Sciatic nerve (tissue), 2 donors: ENCODE results near the gene TTLL8. TPM values are rescaled to one million over a fixed set of nuclear protein-coding genes. Genes with fewer than 3 reads are reported as not detected.

Experiments
- ATAC-seq: fragments of 200-7000 bp; cut with Tn5 transposase; one replicate; pipeline ENCODE4 v1.9.1; 2020; ENCODE audit warnings: mild to moderate bottlenecking, moderate library complexity
- DNase-seq: peaks from one replicate; pipeline ENCODE4 v3.0.0-alpha.2; 2020; ENCODE audit warnings: low spot score
- intact Hi-C: fragments of 100-400 bp; cut with DNase I; formaldehyde crosslinking; loops from one replicate; pipeline ENCODE4 v1.14.2; 2022
- total RNA-seq: library from RNA; stranded (reverse); fragmentation: NEBNext Ultra II Directional; extraction: Animal tissue kit (Norgen Biotek cat#: 25700); gene quantifications from one replicate; pipeline ENCODE4 v1.2.1, GENCODE V29; 2021
- donor health status: DM: no; HTN: no; CAD: no.
- donor health status: DM: no; HTN: no; CAD: no.

Gene TTLL8
- total RNA-seq, 1 donor from 2014 or later: not detected

DNA sequence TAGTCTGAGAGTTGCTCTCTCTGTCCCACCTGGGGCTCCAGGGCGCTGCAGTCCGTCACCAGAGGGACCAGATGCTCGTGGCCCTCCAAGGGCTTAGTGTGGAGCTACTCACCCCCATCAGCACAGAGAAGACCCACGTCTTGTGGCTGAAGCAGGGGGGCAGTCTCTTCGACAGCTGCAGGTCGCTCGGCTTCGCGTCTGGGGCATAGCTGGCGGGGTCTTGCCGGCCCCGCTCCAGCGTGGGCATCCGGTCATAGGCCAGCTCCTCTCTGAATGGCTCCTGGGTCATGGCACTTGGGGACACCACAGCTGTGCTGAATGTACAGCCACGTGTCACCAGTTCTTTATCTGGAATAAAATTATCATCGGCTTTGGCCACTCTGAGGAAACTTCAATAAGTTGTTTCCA, 26.5 kb upstream of the TTLL8 start:
- intact Hi-C loops: no loop called here
- DNase-seq (no peak), ATAC-seq (no peak)

DNA sequence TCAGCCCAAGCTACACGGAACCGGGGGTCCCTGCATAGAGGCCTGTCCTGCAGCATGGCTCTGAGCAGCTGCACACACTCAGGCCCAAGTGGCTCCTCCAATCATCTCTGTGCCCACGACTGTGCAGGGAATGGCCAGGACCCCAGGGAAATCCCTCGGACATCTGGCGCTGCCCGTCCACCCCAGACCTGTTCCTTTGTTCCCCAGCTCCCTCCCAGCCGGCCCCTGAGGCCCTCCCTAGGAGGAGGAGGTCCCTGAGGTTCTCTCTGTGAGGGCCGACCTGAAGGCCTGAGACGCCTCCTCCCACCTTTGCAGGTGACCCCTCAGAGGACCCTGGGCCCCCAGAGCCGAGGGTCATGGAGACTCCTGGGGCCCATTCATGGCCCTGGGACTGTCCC, 26.0 kb upstream of the TTLL8 start:
- no peak for ATAC-seq
- intact Hi-C loops: no loop called here
- no peak for DNase-seq

DNA sequence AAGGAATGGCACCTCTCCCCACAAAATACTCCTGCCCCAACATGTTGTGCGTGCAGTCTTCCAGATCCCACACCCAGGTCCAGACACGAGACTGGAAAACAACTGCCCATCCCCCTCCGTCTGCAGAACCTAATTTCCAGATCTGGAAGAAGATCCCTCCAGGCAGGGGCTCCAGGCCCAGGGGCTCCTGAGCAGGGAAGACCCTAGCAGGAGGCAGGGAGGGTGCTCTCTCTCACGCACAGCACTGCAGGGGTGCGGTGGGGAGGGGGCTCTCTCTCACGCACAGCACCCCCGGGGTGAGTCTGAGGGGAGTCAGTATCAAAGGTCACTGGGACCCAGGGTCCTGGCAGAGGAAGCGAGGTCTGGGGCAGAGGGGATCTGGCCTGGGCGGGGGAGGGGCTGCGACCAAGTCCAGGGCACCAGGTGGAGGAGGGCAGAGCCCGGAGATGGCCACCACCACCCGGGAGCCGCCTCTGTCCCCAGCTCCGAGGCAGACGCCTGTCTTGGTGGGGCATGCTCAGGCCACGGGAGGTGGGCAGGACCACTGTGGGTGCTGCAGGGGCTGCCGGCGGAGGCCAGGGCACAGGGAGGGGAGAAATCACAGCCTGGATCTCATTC, 25.5 kb upstream of the TTLL8 start:
- intact Hi-C loops: no loop called here
- no peak for ATAC-seq
- DNase-seq: no peak

DNA sequence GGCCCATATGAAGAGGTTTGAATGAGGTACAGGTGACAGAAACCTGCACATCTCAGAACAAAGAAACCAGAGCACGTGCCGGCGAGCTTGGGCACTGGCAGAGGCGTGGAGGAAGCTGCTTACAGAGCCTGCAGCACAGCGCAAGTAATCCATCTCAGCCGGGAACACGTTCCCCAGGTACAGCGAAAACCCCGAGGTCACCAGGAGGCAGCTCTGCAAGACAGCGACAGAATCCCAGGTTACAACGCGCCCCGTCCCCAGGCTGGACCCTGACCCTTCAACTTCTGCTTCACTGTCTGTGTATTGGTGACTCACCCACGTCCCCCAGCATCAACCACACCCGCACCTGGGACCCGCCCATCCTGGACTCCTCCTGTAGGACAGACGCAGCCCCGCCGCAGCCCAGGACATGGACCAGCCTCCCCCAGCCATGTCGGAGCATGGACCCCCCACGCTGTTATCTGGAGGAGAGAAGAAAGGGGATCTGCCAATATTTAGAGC, 24.9 kb upstream of the TTLL8 start:
- intact Hi-C loops: no loop called here
- ATAC-seq (no peak), DNase-seq (no peak)

DNA sequence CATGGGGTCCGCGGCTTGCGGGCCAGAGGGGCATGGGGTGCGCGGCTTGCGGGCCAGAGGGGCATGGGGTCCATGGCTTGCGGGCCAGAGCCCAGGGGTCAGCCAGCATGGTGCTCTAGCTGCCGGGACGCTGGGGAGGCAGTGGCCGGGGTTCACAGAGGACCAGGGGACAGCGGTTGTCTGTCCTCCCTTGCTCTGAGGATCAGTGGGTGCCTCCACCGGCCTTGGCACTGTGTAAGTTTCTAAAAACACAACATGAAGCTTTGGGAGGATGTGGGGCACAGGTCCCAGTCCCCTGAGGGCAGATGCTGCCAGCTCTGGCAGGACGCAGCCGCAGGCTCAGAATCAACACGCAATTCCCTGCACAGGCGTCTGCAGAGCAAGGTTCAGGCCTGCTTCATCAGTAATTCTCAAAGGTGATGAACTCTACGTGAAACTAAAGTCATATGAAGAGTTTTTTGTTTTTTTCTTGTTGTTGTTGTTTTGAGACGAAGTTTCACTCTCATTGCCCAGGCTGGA, 24.2 kb upstream of the TTLL8 start:
- intact Hi-C loops: no loop called here
- ATAC-seq: no peak
- DNase-seq: no peak

DNA sequence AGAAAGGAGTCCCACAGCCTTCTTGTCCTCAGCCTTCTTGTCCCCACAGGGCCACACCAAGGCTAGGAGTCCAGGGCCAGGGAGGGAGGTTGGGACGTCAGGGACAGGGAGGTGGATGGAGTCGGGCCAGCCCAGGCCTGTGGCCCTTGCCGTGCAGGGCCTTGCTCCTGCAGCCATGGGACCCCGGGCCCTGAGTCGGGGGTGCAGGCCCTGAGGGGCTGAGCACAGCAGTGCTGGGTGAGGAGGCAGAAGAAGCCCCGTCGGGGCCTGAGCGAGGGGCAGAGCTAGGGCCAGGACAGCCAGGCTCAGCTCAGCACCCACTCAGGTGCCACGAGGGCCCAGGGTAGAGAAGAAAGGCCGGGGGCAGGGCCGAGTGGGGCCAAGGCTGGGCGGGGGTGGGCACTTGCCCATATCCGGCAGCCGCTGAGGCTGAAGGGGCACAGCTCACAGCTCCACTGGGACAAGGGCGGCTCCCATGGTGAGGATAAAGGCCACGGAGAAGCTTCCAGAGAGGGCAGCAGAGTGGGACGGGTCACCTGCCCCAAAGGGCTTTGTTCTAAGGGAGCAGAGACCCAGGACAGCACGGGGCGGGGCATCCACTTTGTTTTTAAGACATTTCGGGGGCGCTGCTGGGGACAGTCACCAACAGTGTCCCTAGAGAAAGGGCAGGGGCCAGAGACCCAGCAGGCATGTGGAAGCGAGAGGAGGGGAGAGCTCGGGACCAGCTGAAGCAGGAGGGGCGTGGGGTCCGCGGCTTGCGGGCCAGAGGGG, 23.5 kb upstream of the TTLL8 start:
- DNase-seq: no peak
- intact Hi-C loops: no loop called here
- no peak for ATAC-seq

DNA sequence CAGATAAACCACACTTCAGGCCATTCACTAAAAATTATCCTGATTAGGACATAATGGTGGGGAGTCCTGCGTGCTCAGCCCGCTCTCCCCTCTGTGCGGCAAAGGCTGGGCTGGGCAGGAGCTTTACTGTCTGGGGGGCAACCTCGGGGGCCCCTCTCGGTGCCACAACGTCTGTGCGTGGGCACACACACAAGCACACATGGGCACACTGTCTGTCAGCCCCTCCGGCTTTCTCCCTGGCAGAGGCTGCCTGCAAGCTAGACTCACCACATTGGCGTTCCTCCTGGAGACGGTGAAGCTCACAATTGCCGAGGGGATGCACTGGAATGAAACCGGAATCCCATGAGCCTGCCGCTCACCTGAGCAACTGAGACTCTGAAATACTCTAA, 22.0 kb upstream of the TTLL8 start:
- ATAC-seq (no peak), DNase-seq (no peak)
- intact Hi-C loops: no loop called here

DNA sequence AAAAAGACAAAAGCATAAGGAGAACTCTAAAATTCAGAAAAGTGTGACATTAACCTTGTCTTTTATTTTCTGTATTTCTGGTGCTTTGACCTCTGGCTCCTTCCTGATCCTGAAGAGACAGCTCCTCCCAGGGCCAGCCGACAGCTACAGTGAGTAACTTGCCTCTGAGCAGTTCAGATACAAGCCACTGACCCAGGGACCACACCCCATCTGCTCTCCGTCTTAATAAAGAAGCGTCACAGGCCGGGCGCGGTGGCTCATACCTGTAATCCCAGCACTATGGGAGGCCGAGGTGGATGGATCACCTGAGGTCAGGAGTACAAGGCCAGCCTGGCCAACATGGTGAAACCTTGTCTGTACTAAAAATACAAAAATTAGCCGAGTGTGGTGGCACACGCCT, 20.7 kb upstream of the TTLL8 start:
- DNase-seq (no peak), ATAC-seq (no peak)
- intact Hi-C loops: no loop called here

DNA sequence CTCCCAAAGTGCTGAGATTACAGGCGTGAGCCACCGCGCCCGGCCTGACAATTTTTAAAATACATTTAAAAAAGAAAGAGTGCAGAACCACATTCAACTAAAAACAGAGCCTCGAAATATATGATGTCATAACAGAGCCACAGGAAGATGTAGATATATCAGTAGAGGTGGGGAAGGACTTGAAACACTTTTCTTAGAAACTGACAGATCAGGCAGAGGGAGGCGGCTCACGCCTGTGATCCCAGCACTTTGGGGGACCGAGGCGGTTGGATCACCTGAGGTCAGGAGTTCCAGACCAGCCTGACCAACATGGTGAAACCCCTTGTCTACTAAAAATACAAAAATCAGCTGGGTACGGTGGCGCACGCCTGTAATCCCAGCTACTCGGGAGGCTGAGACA, 20.1 kb upstream of the TTLL8 start:
- ATAC-seq (no peak), DNase-seq (no peak)

DNA sequence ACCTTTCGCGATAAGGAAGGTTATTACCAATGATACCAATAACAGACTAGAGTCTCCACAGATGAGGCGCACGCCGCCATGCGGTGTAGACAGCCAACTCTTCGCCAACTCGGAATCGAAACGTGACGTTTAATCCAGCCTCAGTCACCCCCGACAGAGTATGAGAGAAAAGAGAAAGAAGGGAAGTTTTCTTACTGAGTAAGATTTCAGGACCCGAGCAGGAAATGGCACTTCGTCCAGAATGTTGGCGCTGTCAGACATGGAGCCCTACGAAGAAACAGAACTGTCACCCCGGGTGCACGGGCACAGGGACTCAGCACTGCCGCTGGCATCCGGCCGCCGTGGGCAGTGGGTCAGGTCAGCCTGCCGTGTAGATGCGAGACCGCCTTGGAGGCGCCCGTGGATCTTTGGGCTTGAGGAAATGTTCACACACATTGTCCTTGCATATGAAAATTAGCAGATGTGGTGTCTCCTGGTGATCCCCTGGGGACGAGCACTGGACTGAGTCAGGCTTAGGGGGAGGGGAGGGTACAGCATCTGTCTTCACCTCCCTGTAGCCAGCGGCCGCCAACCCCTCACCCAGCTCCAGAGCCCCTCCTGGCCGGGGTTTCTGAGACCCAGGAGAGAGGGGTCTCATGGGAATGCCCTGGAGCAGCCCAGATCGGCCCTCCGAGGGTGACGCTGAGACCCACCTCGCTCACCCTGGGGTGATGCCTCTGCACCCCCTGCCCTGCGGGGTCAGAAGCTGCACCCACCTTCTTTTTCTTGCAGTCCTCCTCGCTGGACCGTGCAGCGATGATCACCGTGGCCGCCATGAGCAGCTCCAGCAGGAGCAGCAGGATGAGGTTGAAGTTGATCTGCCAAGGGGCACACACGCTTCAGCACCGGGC, 18.8 kb upstream of the TTLL8 start:
- ATAC-seq: no peak

More for the DNA sequence above, 20.1 kb upstream of the TTLL8 start:
- intact Hi-C loops: no loop called here

DNA sequence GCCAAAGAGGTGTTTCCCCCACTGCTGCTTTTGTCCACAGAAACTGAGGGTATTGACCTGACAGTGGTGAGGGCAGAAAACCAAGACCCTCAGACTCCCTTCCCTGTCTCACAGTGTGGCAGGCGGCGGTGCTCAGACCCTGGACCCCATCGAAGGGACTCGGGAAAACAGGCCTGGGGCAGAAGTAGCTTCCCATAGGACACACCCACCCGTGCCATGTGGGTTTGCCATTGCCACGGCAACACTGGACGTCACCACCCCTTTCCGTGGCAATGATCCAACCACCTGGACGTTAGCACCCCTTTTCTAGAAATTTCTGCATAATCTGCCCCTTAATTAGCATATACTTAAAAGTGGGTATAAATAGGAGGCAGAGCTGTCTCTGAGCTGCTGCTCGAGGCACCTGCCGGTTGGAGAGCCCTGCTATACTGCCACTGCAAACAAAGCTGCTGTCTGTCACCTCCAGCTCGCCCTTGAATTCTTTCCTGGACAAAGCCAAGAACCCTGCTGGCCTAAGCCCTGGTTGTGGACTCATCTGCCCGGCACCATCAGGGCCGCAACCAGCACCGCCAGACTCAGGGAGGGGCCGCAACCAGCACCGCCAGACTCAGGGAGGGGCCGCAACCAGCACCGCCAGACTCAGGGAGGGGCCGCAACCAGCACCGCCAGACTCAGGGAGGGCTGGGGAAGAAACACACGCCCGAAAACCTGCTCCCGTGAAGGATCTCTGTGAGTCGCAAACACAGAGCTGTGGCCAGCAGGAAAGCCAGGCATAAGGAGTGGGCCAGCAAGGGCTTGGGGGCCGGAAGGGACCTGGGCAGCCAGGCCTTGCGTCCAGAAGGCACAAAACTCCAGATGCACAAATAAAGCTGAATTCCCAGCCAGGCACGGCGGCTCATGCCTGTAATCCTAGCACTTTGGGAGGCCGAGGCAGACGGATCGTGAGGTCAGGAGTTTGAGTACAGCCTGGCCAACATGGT, 16.7 kb upstream of the TTLL8 start:
- no peak for DNase-seq
- intact Hi-C loops: no loop called here

More for the DNA sequence above, 18.8 kb upstream of the TTLL8 start:
- no peak for DNase-seq
- intact Hi-C loops: no loop called here

DNA sequence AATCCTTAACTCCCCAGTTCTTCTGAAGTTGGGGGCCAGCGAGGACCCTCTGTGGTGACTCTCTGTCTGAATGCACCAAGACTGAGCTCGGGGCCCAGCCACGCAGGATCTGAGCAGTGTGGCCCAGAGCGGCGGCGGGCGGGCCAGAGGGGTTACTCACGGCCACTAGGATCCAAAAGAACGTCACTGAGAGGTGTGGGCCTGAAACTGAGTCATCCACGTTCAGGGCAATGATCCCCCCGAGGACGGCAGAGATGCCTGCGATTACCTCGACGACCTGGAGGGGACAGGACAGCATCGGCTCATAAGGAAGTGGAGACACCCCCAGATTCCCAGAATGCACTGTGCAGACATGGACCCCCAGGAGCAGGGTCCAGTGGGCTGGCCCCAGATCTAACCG, 16.0 kb upstream of the TTLL8 start:
- DNase-seq (no peak), ATAC-seq (no peak)
- intact Hi-C loops: no loop called here

More for the DNA sequence above, 16.7 kb upstream of the TTLL8 start:
- ATAC-seq: no peak

DNA sequence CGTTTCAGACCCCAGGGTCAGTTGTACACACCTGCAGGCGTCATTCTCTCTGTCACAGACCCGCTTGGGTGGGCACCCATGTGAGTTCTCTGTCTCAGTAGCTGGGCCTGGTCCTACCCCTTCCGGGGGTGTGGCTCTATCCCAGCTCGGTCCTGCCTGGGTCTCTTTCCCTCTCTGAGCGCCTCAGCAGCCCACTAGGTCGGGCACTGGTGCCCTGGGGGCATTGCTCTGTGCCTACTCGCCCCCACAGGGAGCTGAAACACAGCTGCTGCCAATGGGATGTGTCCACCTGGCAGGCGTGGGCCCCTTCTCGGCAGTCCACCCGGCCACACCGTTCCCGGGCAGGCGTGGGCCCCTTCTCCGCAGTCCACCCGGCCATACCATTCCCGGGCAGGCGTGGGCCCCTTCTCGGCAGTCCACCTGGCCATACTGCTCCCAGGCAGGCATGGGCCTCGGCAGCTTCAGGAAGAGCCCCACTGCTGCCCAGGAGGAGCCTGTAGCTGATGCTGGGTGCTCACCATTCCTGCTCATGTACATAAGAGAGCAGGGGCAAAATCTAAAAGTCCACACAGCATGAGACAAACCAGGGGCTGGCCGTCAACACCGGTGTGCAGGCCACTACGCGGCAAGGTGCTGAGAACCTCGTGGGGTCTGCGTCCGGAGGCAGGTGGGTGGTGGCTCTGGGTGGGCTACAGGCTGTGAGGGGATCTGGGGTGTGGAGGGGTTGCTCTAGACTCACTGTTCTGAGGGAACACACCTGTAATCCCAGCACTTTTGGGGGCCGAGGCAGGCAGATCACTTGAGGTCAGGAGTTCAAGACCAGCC, 14.8 kb upstream of the TTLL8 start:
- no peak for DNase-seq
- intact Hi-C loops: no loop called here
- no peak for ATAC-seq

DNA sequence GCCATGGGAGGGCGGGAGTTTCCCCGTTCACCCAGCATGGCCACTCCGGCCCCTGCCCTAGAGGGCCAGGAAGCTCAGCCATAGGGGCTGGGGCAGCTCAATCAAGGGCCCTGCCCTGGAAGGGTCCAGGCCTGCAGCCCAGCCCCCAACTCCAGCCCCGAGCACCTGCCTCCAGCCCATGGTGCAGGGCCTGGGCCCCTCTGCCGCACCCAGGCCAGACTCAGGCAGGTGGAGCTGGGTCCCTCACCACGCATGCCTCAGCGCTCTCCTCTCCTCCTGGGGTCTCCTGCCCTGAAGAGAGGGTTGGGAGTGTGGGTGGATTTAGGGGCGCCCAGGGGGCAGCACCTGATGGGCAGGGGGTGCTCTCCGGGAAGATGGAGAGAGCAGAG, 14.1 kb upstream of the TTLL8 start:
- ATAC-seq: no peak
- DNase-seq: no peak
- intact Hi-C loops: no loop called here

DNA sequence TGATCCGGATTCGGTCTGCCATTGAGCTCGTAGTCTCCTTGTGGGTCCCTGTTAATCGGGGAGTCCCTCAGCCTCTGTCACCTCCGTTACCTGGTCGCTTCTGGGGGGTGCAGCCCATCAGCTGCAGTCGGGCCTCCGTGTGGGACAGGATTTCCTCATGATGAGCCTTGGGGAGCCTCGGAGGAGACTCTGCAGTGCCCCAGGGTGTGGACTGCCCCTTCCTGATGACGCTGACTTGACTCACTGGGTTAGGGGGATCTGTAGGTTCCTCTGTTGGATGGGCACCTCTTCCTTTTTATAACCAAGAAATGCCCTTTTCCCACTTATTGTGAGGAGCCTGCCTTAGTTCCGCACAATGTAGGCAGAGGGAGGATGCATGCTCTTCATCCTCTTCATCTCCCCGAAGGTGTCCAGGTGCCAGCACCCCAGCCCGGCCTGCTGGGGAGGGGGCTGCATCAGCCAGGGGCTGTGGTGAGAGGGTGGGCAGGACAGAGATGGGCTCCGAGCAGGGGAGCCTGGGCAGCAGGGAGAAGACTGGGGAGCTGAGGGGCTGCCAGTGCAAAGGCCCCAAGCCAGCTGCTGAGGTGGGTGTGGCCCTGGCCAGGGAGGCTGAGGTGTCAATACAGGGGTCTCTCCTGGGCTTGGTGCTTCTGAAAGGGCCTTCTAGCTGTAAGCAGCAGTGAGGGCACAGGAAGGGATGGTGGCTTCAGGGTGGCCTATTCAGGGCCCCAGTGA, 13.5 kb upstream of the TTLL8 start:
- DNase-seq: no peak
- intact Hi-C loops: no loop called here

DNA sequence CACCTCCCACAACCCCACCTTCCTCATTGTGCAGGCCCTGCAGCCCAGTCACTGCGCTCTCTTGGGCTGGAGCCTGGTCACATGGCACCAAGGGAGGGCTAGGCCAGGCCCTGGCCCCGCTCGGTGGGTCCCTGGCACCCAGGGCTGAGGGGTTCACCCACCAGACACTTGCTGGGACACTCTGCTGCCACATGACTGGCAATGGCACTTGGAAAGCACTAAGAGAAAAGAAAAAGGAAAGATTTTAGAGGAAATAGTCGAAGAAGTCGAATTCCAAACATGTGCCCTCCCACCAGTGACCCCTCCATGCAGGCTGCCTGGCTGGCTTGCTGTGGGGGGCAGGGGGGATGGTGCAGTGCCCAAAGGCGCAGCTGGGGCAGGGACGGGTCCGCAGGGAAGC, 12.3 kb upstream of the TTLL8 start:
- intact Hi-C loops: no loop called here
- ATAC-seq (no peak), DNase-seq (no peak)

More for the DNA sequence above, 13.5 kb upstream of the TTLL8 start:
- no peak for ATAC-seq

DNA sequence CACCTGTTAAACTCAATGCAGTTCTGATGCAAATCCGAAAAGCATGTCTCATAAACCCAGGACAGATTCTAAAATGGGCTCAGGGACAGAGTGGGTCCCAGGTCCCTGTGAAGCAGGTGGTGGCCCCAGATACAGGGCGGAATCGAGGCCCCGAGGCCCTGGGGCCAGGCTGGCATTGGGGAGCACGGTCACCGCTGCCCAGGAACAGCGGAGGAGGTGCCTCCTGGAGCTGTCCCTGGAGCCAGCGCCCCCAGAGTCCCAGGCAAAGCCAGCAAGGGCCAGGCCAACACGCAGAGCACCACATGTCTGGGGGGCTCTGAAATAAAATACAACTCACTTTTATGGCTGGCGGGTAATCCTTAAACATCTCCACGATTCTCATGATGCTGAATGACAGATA, 10.0 kb upstream of the TTLL8 start:
- no peak for DNase-seq
- no peak for ATAC-seq
- intact Hi-C loops: no loop called here
